PFSK-1 (cell line): Measurements from ENCODE around the gene AQP12B.

Experiments
- FOXP2 ChIP-seq: optimal IDR thresholded peaks from 2 replicates; pipeline ENCODE3; 2011; ENCODE audit warnings: borderline replicate concordance, control low read depth, inconsistent platforms; ENCODE audit not compliant: insufficient read depth; ENCODE audit errors: extremely low read length, extremely low read depth
- POLR2AphosphoS5 ChIP-seq: IDR thresholded peaks from 2 replicates; pipeline ENCODE4 v1.6.1; 2012; ENCODE audit warnings: low read depth, mild to moderate bottlenecking, control low read depth, low read length, moderate library complexity
- REST ChIP-seq, 2 experiments: IDR thresholded peaks; 2 replicates each; pipeline versions ENCODE4 v1.6.1 to v1.8.0; 2011 to 2012; ENCODE audit warnings: low read depth in 2 of 2, low read length in 2 of 2, control low read depth in 1 of 2, inconsistent platforms in 1 of 2, mild to moderate bottlenecking in 1 of 2, moderate library complexity in 1 of 2; ENCODE audit not compliant: insufficient read depth in 1 of 2
- SIN3A ChIP-seq: IDR thresholded peaks from 2 replicates; pipeline ENCODE4 v1.6.1; 2012; ENCODE audit warnings: mild to moderate bottlenecking, low read length, moderate library complexity, borderline replicate concordance; ENCODE audit not compliant: insufficient read depth
- TAF1 ChIP-seq: IDR thresholded peaks from 2 replicates; pipeline ENCODE4 v1.6.1; 2012; ENCODE audit warnings: low read length, control low read depth, borderline replicate concordance; ENCODE audit not compliant: insufficient read depth

Gene AQP12B

GRCh38 chr2:240688553-240688919 is 5.9 kb upstream of the AQP12B start:
- no peak for TF ChIP-seq REST (IDR thresholded peaks at IDR 0.05; ENCODE audit: insufficient read depth in 1 of 2, low read depth in 2 of 2, low read length in 2 of 2)

GRCh38 chr2:240687741-240688552 is 5.3 kb upstream of the AQP12B start:
- no peak for TF ChIP-seq FOXP2
- no peak for TF ChIP-seq REST (IDR thresholded peaks at IDR 0.05; ENCODE audit: insufficient read depth in 1 of 2, low read depth in 2 of 2, low read length in 2 of 2)
- no peak for TF ChIP-seq TAF1
- no peak for TF ChIP-seq SIN3A
- TF ChIP-seq POLR2AphosphoS5, result no peak

- TF ChIP-seq REST (IDR thresholded peaks at IDR 0.05; ENCODE audit: insufficient read depth in 1 of 2, low read depth in 2 of 2, low read length in 2 of 2) (no peak), TAF1 (no peak), SIN3A (no peak), POLR2AphosphoS5 (no peak), FOXP2 (no peak)
Observed at GRCh38 chr2:240687045-240687740, 4.5 kb upstream of the AQP12B start.

- TF ChIP-seq TAF1 (no peak), SIN3A (no peak), POLR2AphosphoS5 (no peak), REST (IDR thresholded peaks at IDR 0.05; ENCODE audit: insufficient read depth in 1 of 2, low read depth in 2 of 2, low read length in 2 of 2) (no peak), FOXP2 (no peak)
Observed at GRCh38 chr2:240686460-240686859, 3.8 kb upstream of the AQP12B start.

GRCh38 chr2:240685771-240686371 is 3.2 kb upstream of the AQP12B start:
- TF ChIP-seq SIN3A, result no peak
- no peak for TF ChIP-seq POLR2AphosphoS5
- no peak for TF ChIP-seq REST (IDR thresholded peaks at IDR 0.05; ENCODE audit: insufficient read depth in 1 of 2, low read depth in 2 of 2, low read length in 2 of 2)
- TF ChIP-seq FOXP2, result no peak
- no peak for TF ChIP-seq TAF1
